NCI-H1092 (cell line): ENCODE results near the gene NPW.

Experiments used
- DNase-seq: peaks from one replicate; lab custom pipeline; 2025; lab: John Stamatoyannopoulos, UW

The NPW gene

GRCh38 chr16:2036200-2036966 is 16.8 kb downstream of the NPW start:
- DNase-seq = no peak

- no peak for DNase-seq
Measured at GRCh38 chr16:2037115-2037514, 17.5 kb downstream of the NPW start.

GRCh38 chr16:2037647-2038381 is 18.2 kb downstream of the NPW start:
- no peak for DNase-seq

GRCh38 chr16:2038382-2039231 is 19.0 kb downstream of the NPW start:
- DNase-seq = no peak

- peak; percentile 31 for DNase-seq
Measured at GRCh38 chr16:2039274-2040031, 19.9 kb downstream of the NPW start.

- no peak for DNase-seq
Measured at GRCh38 chr16:2040041-2040786, 20.6 kb downstream of the NPW start.

GRCh38 chr16:2040787-2041522 is 21.4 kb downstream of the NPW start:
- DNase-seq = no peak

GRCh38 chr16:2042171-2042985 is 22.8 kb downstream of the NPW start:
- peak; percentile 78 for DNase-seq

- DNase-seq = no peak
Measured at GRCh38 chr16:2042986-2043666, 23.5 kb downstream of the NPW start.

GRCh38 chr16:2043667-2044451 is 24.3 kb downstream of the NPW start:
- peak; percentile 69 for DNase-seq

- no peak for DNase-seq
Measured at GRCh38 chr16:2044541-2044940, 25.0 kb downstream of the NPW start.

- no peak for DNase-seq
Measured at GRCh38 chr16:2045965-2046892, 26.6 kb downstream of the NPW start.

GRCh38 chr16:2046893-2047329 is 27.3 kb downstream of the NPW start:
- DNase-seq = no peak

GRCh38 chr16:2047330-2048115 is 27.9 kb downstream of the NPW start, which contains the start of the genes NTHL1 and TSC2:
NTHL1 (minus strand) TSS chr16:2047834; CDS start chr16:2047823, 11 bp downstream.
TSC2 (plus strand) TSS chr16:2047985; CDS start chr16:2048616, 631 bp downstream.
- peak; percentile 87 for DNase-seq

GRCh38 chr16:2048116-2048543 is 28.5 kb downstream of the NPW start:
- DNase-seq = no peak

GRCh38 chr16:2053211-2053610 is 33.6 kb downstream of the NPW start:
- DNase-seq = no peak
